ENCODE results near the gene IQSEC3.
"Not testable (repeated sequence)": the region's sequence is repeated elsewhere in the genome, so short reads cannot be mapped to it uniquely, and the experiment has no call there.

Gene IQSEC3

GRCh38 chr12:66428-66781 is at the start of gene IQSEC3:
Gene IQSEC3 (plus strand): TSS chr12:66767. CDS start chr12:66883, 116 bp downstream.
- not testable (repeated sequence) for H3K27ac ChIP-seq (ENCODE audit: low read length); H3K9ac ChIP-seq (ENCODE audit: low read depth, low read length); H3K4me1 ChIP-seq (ENCODE audit: insufficient read depth, low read length); H3K9me3 ChIP-seq (ENCODE audit: insufficient read depth, low read length, severe bottlenecking); H3K4me2 ChIP-seq (ENCODE audit: insufficient read depth, low read length); DNase-seq; H2AFZ ChIP-seq (ENCODE audit: low read depth, low read length); H3K79me2 ChIP-seq (ENCODE audit: insufficient read depth, low read length); H4K20me1 ChIP-seq (ENCODE audit: insufficient read depth, low read length); ATAC-seq (ENCODE audit: insufficient read depth, low read depth); H3K4me3 ChIP-seq (ENCODE audit: low read depth in 1 of 2, low read length in 2 of 2); H3K36me3 ChIP-seq (ENCODE audit: insufficient read depth, low read length); H3K27me3 ChIP-seq (ENCODE audit: insufficient read depth, low read length, poor library complexity)

- H3K36me3 ChIP-seq (ENCODE audit: insufficient read depth, low read length) = peaks cover 20% of the 10 kb centered on the region
- H3K27me3 ChIP-seq (ENCODE audit: insufficient read depth, low read length, poor library complexity); H3K9ac ChIP-seq (ENCODE audit: low read depth, low read length); H3K79me2 ChIP-seq (ENCODE audit: insufficient read depth, low read length); H3K27ac ChIP-seq (ENCODE audit: low read length); H3K9me3 ChIP-seq (ENCODE audit: insufficient read depth, low read length, severe bottlenecking); H2AFZ ChIP-seq (ENCODE audit: low read depth, low read length); H3K4me2 ChIP-seq (ENCODE audit: insufficient read depth, low read length); DNase-seq; H3K4me3 ChIP-seq (ENCODE audit: low read depth in 1 of 2, low read length in 2 of 2); H4K20me1 ChIP-seq (ENCODE audit: insufficient read depth, low read length); H3K4me1 ChIP-seq (ENCODE audit: insufficient read depth, low read length); ATAC-seq (ENCODE audit: insufficient read depth, low read depth): not testable (repeated sequence)
Measured at GRCh38 chr12:17370-18340, 48.9 kb upstream of the IQSEC3 start.

GRCh38 chr12:18821-19567 is 47.6 kb upstream of the IQSEC3 start:
- not testable (repeated sequence) for H3K27ac ChIP-seq (ENCODE audit: low read length); H3K27me3 ChIP-seq (ENCODE audit: insufficient read depth, low read length, poor library complexity); H3K79me2 ChIP-seq (ENCODE audit: insufficient read depth, low read length); H4K20me1 ChIP-seq (ENCODE audit: insufficient read depth, low read length); H3K4me1 ChIP-seq (ENCODE audit: insufficient read depth, low read length); H2AFZ ChIP-seq (ENCODE audit: low read depth, low read length); H3K9ac ChIP-seq (ENCODE audit: low read depth, low read length); H3K4me2 ChIP-seq (ENCODE audit: insufficient read depth, low read length); DNase-seq; H3K4me3 ChIP-seq (ENCODE audit: low read depth in 1 of 2, low read length in 2 of 2); H3K9me3 ChIP-seq (ENCODE audit: insufficient read depth, low read length, severe bottlenecking); ATAC-seq (ENCODE audit: insufficient read depth, low read depth)
- peaks cover 20% of the 10 kb centered on the region for H3K36me3 ChIP-seq (ENCODE audit: insufficient read depth, low read length)

- not testable (repeated sequence) for H4K20me1 ChIP-seq (ENCODE audit: insufficient read depth, low read length); ATAC-seq (ENCODE audit: insufficient read depth, low read depth); H3K4me3 ChIP-seq (ENCODE audit: low read depth in 1 of 2, low read length in 2 of 2); H2AFZ ChIP-seq (ENCODE audit: low read depth, low read length); H3K9ac ChIP-seq (ENCODE audit: low read depth, low read length); H3K4me2 ChIP-seq (ENCODE audit: insufficient read depth, low read length); DNase-seq; H3K4me1 ChIP-seq (ENCODE audit: insufficient read depth, low read length); H3K79me2 ChIP-seq (ENCODE audit: insufficient read depth, low read length); H3K27ac ChIP-seq (ENCODE audit: low read length); H3K9me3 ChIP-seq (ENCODE audit: insufficient read depth, low read length, severe bottlenecking); H3K27me3 ChIP-seq (ENCODE audit: insufficient read depth, low read length, poor library complexity)
- H3K36me3 ChIP-seq (ENCODE audit: insufficient read depth, low read length) = peaks cover 20% of the 10 kb centered on the region
Measured at GRCh38 chr12:19906-20305, 46.7 kb upstream of the IQSEC3 start.

GRCh38 chr12:20757-21156 is 45.8 kb upstream of the IQSEC3 start:
- Histone ChIP-seq H3K9ac (ENCODE audit: low read depth, low read length) (no peak overlapping the region), H4K20me1 (ENCODE audit: insufficient read depth, low read length) (peaks cover 5% of the 10 kb centered on the region), H3K27ac (ENCODE audit: low read length) (no peak overlapping the region), H3K4me2 (ENCODE audit: insufficient read depth, low read length) (no peak overlapping the region), H3K79me2 (ENCODE audit: insufficient read depth, low read length) (no peaks in the 10 kb centered on the region), H2AFZ (ENCODE audit: low read depth, low read length) (no peak overlapping the region), H3K27me3 (ENCODE audit: insufficient read depth, low read length, poor library complexity) (no peaks in the 10 kb centered on the region), H3K9me3 (ENCODE audit: insufficient read depth, low read length, severe bottlenecking) (no peaks in the 10 kb centered on the region), H3K4me1 (ENCODE audit: insufficient read depth, low read length) (no peaks in the 10 kb centered on the region), H3K4me3 (ENCODE audit: low read depth in 1 of 2, low read length in 2 of 2) (no peak overlapping the region), H3K36me3 (ENCODE audit: insufficient read depth, low read length) (peaks cover 20% of the 10 kb centered on the region)
- DNase-seq = no peak
- TF ChIP-seq CTCF (IDR thresholded peaks at IDR 0.05; ENCODE audit: borderline replicate concordance, extremely low read depth, low read length, poor library complexity, severe bottlenecking) (no peak), EZH2 (IDR thresholded peaks at IDR 0.05; ENCODE audit: borderline replicate concordance, low read depth, low read length, severe bottlenecking) (no peak)
- no peak for ATAC-seq (ENCODE audit: insufficient read depth, low read depth)

All from DND-41 (cell line).